Muscle of leg (tissue), 11 donors: ENCODE data around the gene PLXNA3. TPM values are rescaled to one million over a fixed set of nuclear protein-coding genes. Genes with fewer than 3 reads are reported as not detected.
A peak's percentile ranks its signal among the peaks of the same experiment; 100 is the strongest.

Experiments
- DNase-seq: peaks from one replicate; pipeline ENCODE4 v3.0.0; 2013
- H3K27ac ChIP-seq: one replicate; pipeline ENCODE4 v1.5.1; 2013; ENCODE audit warnings: mild to moderate bottlenecking, low read length, control low read depth
- H3K27me3 ChIP-seq: one replicate; pipeline ENCODE4 v1.6.1; 2013; ENCODE audit warnings: low read length; ENCODE audit not compliant: control insufficient read depth, insufficient read depth
- H3K36me3 ChIP-seq: one replicate; pipeline ENCODE4 v1.6.1; 2013; ENCODE audit warnings: low read length; ENCODE audit not compliant: control insufficient read depth, insufficient read depth
- H3K4me1 ChIP-seq: one replicate; pipeline ENCODE4 v1.6.1; 2013; ENCODE audit warnings: low read length; ENCODE audit not compliant: control insufficient read depth, insufficient read depth
- H3K4me3 ChIP-seq: one replicate; pipeline ENCODE4 v1.5.1; 2013; ENCODE audit warnings: low read length, control low read depth
- H3K9me3 ChIP-seq: replicated peaks from 2 replicates; pipeline ENCODE4 v1.6.1; 2013; ENCODE audit warnings: low read depth, low read length; ENCODE audit not compliant: control insufficient read depth
- WGBS: methylation state at CpG from one replicate; pipeline ENCODE4 v1.1.5; 2013; ENCODE audit warnings: missing lambda C conversion rate; ENCODE audit not compliant: insufficient coverage; 5-methylcytosine and 5-hydroxymethylcytosine counted together
- polyA plus RNA-seq, 8 donors: library from polyadenylated mRNA; unstranded; fragments of 120-200 nt; gene quantifications; one replicate each; pipeline versions ENCODE4 v1.2.1 to v1.2.3, GENCODE V29; 2013; ENCODE audit warnings: inconsistent platforms in 1 of 8, low replicate concordance in 1 of 8; ENCODE audit not compliant: insufficient read length in 8 of 8, insufficient read depth in 1 of 8
- total RNA-seq: library from RNA; stranded (reverse); fragments of 120-200 nt; gene quantifications from one replicate; pipeline ENCODE4 v1.2.4, GENCODE V29; 2013

PLXNA3 gene
- total and polyA plus RNA-seq, 9 donors: 7.4 to 48.1 (median 38.8) TPM

DNA sequence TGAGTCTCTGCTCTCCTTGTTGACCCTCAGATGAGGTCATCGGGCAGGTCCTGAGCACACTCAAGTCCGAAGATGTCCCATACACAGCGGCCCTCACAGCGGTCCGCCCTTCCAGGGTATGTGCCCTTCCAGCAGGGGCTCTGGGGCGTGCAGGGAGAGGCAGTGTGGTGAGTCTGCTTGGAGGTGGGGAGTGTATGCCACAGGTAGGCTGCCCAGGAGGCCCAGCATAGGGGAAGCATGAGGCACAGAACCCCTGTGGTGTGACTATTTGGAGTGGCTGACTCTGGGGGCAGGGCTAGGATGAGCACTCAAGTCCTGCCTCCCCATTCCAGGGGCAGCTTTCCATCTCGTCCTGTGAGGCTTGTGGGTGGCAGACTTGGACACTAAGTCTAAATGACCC lies 24.5 kb upstream of the PLXNA3 start:
- Histone ChIP-seq H3K4me3 (no peak overlapping the region), H3K36me3 (peaks cover 50% of the 10 kb centered on the region), H3K27ac (no peak overlapping the region), H3K4me1 (peaks cover 24% of the 10 kb centered on the region), H3K9me3 (peaks cover 2% of the 10 kb centered on the region), H3K27me3 (no peaks in the 10 kb centered on the region)
- DNase-seq: no peak
- 85% methylated on average over 7 of the region's 7 CpGs for WGBS

DNA sequence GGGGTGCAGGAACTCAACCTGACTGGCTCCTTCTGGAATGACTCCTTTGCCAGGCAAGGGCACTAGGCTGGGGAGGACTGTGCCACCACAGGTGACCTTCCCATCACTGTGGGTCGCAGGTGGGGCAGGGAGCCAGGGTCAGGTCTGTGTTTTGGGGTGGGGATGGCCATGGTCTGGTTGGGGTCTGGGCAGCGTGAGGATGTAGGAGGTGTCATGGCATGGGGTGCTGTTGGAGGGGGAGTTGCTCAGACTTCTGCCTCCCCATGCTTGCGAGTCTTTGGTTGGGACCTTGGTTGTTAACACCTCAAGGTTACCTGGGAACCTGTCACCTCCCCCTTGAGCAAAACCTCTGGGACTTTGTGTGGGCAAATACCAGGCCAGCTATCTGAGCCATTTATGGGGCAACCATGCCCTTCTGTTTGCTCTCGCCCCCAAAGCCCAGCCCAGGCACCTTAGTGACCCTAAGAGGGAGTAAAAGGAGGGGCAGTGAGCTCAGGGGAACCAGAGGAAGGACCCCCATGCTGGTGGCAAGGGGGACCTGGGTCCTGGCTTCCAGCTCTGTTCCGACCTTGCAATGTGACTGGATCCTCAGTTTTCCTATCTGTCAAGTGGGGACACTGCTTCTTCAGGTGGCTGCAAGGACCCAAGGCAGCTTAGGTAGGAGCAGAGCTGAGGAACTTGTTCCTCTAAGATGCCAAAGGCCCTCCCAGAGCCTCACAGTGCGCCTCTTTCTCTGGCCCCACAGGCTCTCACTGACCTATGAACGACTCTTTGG lies 23.5 kb upstream of the PLXNA3 start:
- H3K27ac ChIP-seq: no peak overlapping the region
- peaks cover 2% of the 10 kb centered on the region for H3K9me3 ChIP-seq
- DNase-seq: no peak
- H3K4me3 ChIP-seq: no peak overlapping the region
- peaks cover 58% of the 10 kb centered on the region for H3K36me3 ChIP-seq
- peaks cover 21% of the 10 kb centered on the region for H3K4me1 ChIP-seq
- no peaks in the 10 kb centered on the region for H3K27me3 ChIP-seq
- 83% methylated on average over 5 of the region's 7 CpGs for WGBS

DNA sequence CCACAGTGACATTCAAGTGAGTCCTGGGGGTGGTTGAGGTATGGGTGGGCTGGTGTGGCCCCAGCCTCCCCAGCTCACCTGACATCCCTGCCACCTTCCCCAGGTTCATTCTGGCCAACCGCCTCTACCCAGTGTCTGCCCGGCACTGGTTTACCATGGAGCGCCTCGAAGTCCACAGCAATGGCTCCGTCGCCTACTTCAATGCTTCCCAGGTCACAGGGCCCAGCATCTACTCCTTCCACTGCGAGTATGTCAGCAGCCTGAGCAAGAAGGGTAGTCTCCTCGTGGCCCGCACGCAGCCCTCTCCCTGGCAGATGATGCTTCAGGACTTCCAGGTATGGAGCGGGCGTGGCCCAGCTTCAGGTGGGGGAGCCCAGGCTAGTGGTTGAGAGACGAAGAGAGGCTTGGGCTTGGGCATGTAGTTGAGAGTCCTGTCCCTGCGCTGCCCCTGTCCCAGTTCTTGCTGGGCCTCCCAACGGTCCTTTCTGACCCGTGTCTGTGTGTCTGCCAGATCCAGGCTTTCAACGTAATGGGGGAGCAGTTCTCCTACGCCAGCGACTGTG lies 22.8 kb upstream of the PLXNA3 start:
- H3K4me1 ChIP-seq: peaks cover 19% of the 10 kb centered on the region
- H3K27me3 ChIP-seq: no peaks in the 10 kb centered on the region
- 89% methylated on average over 16 of the region's 19 CpGs for WGBS
- no peak overlapping the region for H3K27ac ChIP-seq
- H3K4me3 ChIP-seq: no peak overlapping the region
- peaks cover 2% of the 10 kb centered on the region for H3K9me3 ChIP-seq
- H3K36me3 ChIP-seq: peaks cover 64% of the 10 kb centered on the region
- no peak for DNase-seq

DNA sequence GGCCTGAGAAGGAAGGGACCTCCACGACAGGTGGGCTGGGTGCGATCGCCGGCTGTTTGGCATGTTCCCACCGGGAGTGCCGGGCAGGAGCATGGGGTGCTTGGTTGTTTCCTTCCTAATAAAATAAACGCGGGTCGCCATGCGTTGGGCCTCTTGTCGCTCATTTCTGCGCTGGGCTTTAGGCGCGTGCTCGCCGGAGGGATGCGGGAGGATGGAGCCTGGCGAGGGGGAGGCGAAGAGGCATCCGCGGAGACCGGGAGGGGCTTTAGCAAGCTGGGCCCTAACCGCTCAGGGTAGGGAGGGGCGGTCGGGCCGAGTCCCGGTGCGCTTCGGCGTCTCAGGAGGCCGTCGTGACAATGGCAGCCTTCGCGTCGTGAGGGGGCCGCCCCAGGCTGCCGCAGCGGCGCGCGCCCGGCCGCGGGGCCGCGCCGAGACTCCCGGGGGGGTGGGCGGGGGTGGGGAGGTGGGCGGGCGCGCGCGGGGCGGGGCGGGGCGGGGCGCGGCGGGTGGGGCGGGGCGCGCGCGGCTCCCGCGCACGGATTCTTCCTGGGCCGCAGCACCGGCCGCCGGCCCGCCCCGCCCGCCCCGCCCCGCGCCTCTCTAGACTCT lies 21.6 kb upstream of the PLXNA3 start:
- 31% methylated on average over 31 of the region's 78 CpGs for WGBS
- peak; percentile 67 for DNase-seq
- H3K36me3 ChIP-seq: peaks cover 72% of the 10 kb centered on the region

DNA sequence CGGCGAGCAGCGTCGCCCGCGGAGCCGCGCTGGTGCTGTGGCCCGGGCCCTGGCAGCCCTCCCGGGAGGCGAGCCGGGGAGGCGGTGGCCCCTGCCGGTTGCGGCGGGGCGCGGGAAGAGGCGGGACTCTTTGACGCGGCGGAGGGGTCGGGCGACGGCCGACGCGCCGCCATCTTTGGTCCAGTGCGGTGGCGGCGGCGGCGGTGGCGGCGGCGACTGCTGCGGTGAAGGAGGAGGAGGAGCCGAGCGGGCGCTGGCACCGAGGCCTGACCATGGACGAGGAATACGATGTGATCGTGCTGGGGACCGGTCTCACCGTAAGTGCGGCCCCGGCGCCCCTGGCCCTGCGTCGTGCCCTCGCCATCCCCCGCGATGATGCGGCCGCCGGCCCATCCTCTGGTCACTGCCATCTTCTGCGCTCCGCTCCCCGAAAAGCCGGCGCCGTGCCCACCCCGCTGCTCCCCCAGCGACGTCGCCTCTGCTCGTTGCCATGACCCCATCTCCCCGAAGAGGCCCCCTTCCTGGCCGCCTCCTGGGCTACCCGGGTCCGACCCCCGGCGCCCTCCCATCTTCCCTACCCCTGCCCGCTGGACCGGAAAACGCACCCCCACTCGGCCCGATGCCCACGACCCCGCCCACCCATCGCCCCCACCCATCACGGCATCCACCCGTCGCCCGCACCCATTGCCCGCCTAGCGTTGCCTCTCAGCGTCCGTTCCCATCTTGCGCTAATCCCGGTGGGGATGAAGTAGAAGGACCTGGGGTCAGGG lies 20.9 kb upstream of the PLXNA3 start, which contains the start of gene GDI1:
Gene GDI1 (plus strand): TSS at position 172 of the 770 bp plus-strand sequence. CDS start 101 bp downstream, at position 273.
- Histone ChIP-seq H3K9me3 (peaks cover 4% of the 10 kb centered on the region), H3K27ac (peak within 1 kb of the TSS; percentile 67), H3K36me3 (peaks cover 72% of the 10 kb centered on the region), H3K4me3 (peak within 1 kb of the TSS; percentile 60), H3K4me1 (peaks cover 15% of the 10 kb centered on the region), H3K27me3 (no peaks in the 10 kb centered on the region)
- DNase-seq: no peak
- 30% methylated on average over 83 of the region's 93 CpGs for WGBS

More for the DNA sequence above, 21.6 kb upstream of the PLXNA3 start:
- H3K4me3 ChIP-seq: peak overlapping the region; percentile 36
- peaks cover 2% of the 10 kb centered on the region for H3K9me3 ChIP-seq
- no peaks in the 10 kb centered on the region for H3K27me3 ChIP-seq
- peaks cover 15% of the 10 kb centered on the region for H3K4me1 ChIP-seq
- peak overlapping the region; percentile 67 for H3K27ac ChIP-seq

DNA sequence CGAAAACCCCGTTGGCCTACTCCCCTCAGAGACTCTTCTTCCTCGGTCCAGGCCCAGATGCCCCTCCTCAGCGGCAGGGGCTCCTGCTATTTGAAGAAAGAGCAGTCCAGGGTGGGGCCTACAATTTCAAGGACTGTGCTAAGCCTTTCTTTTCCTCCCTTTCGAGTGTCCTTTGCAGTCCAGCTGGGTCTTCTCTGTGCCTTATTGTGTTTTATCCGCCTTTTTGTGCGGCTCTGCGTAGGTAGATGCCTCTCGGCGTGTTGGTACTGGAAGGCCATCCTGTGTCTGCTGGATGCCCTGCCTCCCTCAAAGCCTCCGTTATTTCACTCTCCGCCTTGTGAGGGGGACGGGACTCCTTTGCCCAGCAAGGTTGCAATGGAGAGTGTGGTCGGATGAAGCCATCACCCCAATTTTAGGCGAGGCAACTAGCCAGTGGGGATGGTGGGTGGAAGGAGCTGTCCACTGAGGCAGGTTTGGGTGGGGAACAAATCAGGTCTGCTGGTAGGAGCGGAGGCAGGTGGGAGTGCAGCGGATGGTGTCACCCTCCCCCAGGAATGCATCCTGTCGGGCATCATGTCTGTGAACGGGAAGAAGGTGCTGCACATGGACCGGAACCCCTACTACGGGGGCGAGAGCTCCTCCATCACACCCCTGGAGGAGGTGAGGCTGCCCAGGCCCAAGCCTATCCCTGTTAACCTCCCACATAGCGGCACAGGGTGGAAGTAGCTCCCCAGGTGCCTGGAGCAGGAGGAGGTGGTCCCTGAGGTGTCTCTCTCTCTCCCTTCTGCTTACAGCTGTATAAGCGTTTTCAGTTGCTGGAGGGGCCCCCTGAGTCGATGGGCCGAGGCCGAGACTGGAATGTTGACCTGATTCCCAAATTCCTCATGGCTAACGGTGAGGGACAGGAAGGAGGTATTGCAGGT lies 19.8 kb upstream of the PLXNA3 start:
- peak overlapping the region; percentile 60 for H3K4me3 ChIP-seq
- peaks cover 71% of the 10 kb centered on the region for H3K36me3 ChIP-seq
- no peaks in the 10 kb centered on the region for H3K27me3 ChIP-seq
- DNase-seq: no peak
- H3K27ac ChIP-seq: no peak overlapping the region
- peaks cover 15% of the 10 kb centered on the region for H3K4me1 ChIP-seq
- 64% methylated on average over 18 of the region's 28 CpGs for WGBS
- H3K9me3 ChIP-seq: peaks cover 5% of the 10 kb centered on the region

DNA sequence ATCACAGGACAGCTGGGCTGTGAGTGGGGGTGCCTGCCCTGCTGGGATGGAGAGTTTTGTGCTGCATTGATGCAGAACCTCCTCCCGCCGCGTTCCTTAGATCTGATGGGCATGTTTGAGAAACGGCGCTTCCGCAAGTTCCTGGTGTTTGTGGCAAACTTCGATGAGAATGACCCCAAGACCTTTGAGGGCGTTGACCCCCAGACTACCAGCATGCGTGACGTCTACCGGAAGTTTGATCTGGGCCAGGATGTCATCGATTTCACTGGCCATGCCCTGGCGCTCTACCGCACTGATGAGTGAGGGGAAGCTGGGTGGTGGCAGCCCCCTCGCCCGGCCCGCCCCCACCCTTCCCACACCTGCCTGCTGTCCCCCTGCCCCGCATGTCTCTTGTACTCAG lies 18.2 kb upstream of the PLXNA3 start:
- Histone ChIP-seq H3K36me3 (peaks cover 55% of the 10 kb centered on the region), H3K27me3 (no peaks in the 10 kb centered on the region), H3K4me1 (peaks cover 23% of the 10 kb centered on the region), H3K9me3 (peaks cover 5% of the 10 kb centered on the region), H3K27ac (no peak overlapping the region), H3K4me3 (no peak overlapping the region)
- 90% methylated on average over 11 of the region's 18 CpGs for WGBS
- no peak for DNase-seq

DNA sequence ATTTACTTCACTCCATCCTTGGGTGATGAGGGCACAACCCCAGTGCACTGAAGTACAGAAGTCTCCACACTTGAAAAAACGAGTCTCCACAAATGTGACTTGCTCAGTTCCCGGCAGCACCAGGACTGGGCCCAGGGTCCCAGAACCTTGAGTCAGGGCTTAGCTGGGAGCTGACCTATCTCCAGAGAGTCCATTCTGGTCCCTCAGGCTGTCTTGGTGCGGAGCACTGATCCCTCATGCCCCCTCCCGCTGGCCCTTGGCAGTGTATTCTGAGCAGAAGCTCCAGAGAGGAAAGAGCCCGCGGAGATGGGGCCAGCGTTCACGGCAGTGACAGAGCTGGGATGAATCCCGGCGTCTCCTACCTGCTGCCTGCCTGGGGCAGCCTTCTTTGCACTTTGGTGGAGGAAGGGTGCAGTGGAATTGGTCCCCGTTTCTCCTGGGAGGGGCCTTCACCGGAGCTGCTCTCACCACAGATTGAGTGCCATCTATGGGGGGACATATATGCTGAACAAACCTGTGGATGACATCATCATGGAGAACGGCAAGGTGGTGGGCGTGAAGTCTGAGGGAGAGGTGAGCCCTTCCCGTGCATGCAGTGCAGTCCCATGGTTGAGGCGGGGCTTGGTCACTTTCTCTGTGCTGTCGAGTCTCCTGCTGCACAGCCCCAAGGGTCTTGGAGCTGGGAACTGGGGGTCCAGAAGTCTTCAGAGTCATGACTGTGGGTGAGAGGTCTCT lies 17.3 kb upstream of the PLXNA3 start:
- H3K27me3 ChIP-seq: no peaks in the 10 kb centered on the region
- H3K27ac ChIP-seq: no peak overlapping the region
- H3K4me1 ChIP-seq: peaks cover 32% of the 10 kb centered on the region
- DNase-seq: no peak
- peaks cover 5% of the 10 kb centered on the region for H3K9me3 ChIP-seq
- no peak overlapping the region for H3K4me3 ChIP-seq
- peaks cover 49% of the 10 kb centered on the region for H3K36me3 ChIP-seq
- WGBS: 85% methylated on average over 15 of the region's 17 CpGs

DNA sequence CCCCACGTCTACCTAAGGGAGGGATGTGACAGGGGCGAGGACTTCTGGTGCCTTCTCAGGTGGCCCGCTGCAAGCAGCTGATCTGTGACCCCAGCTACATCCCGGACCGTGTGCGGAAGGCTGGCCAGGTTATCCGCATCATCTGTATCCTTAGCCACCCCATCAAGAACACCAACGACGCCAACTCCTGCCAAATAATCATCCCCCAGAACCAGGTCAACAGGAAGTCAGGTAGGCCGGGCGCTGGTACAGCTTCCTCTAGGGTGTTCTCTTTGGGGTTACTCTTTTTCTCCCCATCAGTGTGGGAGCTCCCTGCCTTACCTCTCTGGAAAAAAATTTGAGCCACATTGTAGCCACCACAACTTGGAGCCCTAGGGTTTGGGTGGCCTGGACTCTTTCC lies 16.5 kb upstream of the PLXNA3 start:
- Histone ChIP-seq H3K27me3 (no peaks in the 10 kb centered on the region), H3K36me3 (peaks cover 50% of the 10 kb centered on the region), H3K9me3 (peaks cover 5% of the 10 kb centered on the region), H3K4me1 (peaks cover 27% of the 10 kb centered on the region), H3K4me3 (no peak overlapping the region), H3K27ac (no peak overlapping the region)
- 92% methylated on average over 10 of the region's 11 CpGs for WGBS
- DNase-seq: no peak
